Sigmoid colon (tissue), 4 donors: Measurements from ENCODE around the gene FUBP3.

Experiments
- EP300 ChIP-seq, 4 donors: sonication (generic); formaldehyde crosslinking; IDR thresholded peaks; one replicate each; pipeline ENCODE4 v1.6.1; 2017; ENCODE audit warnings: antibody characterized with exemption in 4 of 4
- POLR2A ChIP-seq, 2 donors: fragments of 450-650 bp; IDR thresholded peaks; one replicate each; pipeline ENCODE4 v1.6.1; 2016; ENCODE audit warnings: antibody characterized with exemption in 2 of 2, mild to moderate bottlenecking in 2 of 2, moderate library complexity in 2 of 2
- POLR2AphosphoS5 ChIP-seq, 4 donors: sonication (generic); formaldehyde crosslinking; IDR thresholded peaks; one replicate each; pipeline ENCODE4 v1.6.1; 2017; ENCODE audit warnings: antibody characterized with exemption in 4 of 4
- TF ChIP-seq, protein P1 (sequence below), 4 experiments: fragments of 450-650 bp in 3 of 4; fragments of 200-600 bp in 1 of 4; IDR thresholded peaks; one replicate each; pipeline ENCODE4 v1.5.1; 2016 to 2019; ENCODE audit warnings: antibody characterized with exemption in 4 of 4, mild to moderate bottlenecking in 3 of 4, moderate library complexity in 2 of 4

DNA sequence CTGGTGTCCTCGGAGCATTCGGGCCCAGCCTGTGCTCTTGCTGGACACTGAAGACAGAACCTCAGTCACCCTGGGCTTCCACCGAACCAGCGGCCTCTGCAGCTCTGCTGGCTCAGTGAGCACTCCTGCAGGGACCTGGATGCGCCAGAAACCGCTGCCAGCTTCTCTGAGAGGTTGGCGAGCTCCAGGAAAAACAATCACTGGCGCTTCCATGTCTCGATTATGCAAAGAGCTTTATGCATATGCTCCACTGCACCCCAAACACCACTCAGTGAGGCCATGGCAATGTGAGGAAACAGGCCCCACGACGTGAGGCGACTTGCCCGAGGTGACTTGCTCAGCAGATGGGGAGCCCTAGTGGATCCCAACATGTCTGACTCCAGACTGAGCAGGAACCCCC, 96.0 kb downstream of the FUBP3 start:
- TF ChIP-seq POLR2A (IDR thresholded peaks at IDR 0.05) (no peak), EP300 (IDR thresholded peaks at IDR 0.05) (no peak), POLR2AphosphoS5 (IDR thresholded peaks at IDR 0.05) (no peak)
- TF ChIP-seq, protein P1, sequence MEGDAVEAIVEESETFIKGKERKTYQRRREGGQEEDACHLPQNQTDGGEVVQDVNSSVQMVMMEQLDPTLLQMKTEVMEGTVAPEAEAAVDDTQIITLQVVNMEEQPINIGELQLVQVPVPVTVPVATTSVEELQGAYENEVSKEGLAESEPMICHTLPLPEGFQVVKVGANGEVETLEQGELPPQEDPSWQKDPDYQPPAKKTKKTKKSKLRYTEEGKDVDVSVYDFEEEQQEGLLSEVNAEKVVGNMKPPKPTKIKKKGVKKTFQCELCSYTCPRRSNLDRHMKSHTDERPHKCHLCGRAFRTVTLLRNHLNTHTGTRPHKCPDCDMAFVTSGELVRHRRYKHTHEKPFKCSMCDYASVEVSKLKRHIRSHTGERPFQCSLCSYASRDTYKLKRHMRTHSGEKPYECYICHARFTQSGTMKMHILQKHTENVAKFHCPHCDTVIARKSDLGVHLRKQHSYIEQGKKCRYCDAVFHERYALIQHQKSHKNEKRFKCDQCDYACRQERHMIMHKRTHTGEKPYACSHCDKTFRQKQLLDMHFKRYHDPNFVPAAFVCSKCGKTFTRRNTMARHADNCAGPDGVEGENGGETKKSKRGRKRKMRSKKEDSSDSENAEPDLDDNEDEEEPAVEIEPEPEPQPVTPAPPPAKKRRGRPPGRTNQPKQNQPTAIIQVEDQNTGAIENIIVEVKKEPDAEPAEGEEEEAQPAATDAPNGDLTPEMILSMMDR (IDR thresholded peaks at IDR 0.05) = no peak
